GM18507 (cell line): ENCODE results near the gene KLHL21.
A peak's percentile ranks its signal among the peaks of the same experiment; 100 is the strongest.
"Not testable (repeated sequence)": the region's sequence is repeated elsewhere in the genome, so short reads cannot be mapped to it uniquely, and the experiment has no call there.

Experiments used
- DNase-seq: peaks from one replicate; pipeline ENCODE4 v3.0.0; 2011; ENCODE audit warnings: low read depth; ENCODE audit not compliant: insufficient read length; ENCODE audit errors: extremely low spot score
- FAIRE-seq: peaks from 2 replicates; lab custom pipeline; 2011; peaks lifted over from hg19 to GRCh38; lab: Jason Lieb, UNC

Gene KLHL21

DNA sequence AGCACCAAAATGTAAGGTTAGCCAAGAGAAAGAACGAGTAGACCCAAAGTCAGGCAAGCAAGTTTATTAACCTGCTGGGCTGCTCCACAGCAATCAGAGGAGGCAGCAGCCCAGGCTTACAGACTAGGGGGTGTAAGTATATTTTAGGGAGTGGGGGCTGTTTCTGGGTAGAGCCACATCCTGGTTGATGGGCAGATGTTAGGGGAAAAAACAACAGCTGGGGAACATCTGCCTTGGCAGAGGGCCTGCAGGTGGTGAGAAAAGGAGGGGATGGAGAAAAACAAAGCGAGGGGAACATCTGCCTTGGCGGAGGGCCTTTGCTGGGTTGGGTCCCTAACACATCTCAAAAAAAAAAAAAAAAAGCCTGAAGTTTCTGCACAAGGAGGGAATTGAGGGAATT is 32.6 kb downstream of the KLHL21 start:
- FAIRE-seq = no peak
- DNase-seq = no peak

DNA sequence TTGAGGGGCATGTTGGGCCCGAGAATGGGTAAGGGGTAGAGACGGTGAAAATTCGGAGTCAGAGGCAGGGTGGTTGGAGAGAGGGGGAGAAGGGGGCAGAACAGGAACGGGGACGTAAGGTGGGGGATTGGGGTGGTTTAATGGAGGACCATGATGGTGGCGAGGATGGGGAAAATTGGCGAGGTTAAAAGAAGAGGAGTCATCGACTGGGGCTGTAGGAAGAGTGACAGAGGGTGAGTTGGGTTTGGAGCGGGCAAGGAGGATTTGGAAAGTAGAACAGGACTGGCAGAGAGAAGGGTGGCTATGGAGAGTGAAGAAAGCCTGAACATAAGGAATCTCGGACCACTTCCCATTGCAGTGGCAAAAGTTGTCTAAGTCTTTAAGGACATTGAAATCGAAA is 33.6 kb downstream of the KLHL21 start:
- FAIRE-seq (no peak), DNase-seq (no peak)

DNA sequence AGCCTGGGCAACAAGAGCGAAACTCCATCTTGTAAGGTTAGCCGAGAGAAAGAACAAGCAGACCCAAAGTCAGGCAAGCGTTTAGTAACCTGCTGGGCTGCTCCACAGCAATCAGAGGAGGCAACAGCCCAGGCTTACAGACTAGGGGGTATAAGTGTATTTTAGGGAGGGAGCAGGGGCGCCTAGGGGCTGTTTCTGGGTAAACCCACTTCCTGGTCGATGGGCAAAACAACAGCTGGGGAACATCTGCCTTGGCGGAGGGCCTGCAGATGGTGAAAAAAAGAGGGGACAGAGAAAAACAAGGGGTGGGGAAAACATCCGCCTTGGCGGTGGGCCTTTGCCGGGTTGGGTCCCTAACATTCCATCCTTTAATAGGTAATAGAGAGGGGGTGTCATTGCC is 42.4 kb downstream of the KLHL21 start:
- DNase-seq (no peak), FAIRE-seq (no peak)

GRCh38 chr1:6559161-6559560 is 43.5 kb downstream of the KLHL21 start:
- FAIRE-seq, DNase-seq: not testable (repeated sequence)

- no peak for DNase-seq
- FAIRE-seq = no peak
These were observed 45.1 kb downstream of the KLHL21 start for GRCh38 chr1:6557597-6557996.

- FAIRE-seq (no peak), DNase-seq (no peak)
These were observed 47.5 kb downstream of the KLHL21 start, which contains the start of gene TAS1R1 for GRCh38 chr1:6554907-6555778. TSS of gene TAS1R1 (plus strand) at chr1:6555307. CDS start at chr1:6555374, 67 bp downstream.

- peak; percentile 99 for DNase-seq
- peak; percentile 94 for FAIRE-seq
These were observed 48.4 kb downstream of the KLHL21 start, which contains the start of gene NOL9 for GRCh38 chr1:6554031-6554906. TSS of gene NOL9 (minus strand) at chr1:6554513. CDS start at chr1:6554502, 11 bp downstream.

DNA sequence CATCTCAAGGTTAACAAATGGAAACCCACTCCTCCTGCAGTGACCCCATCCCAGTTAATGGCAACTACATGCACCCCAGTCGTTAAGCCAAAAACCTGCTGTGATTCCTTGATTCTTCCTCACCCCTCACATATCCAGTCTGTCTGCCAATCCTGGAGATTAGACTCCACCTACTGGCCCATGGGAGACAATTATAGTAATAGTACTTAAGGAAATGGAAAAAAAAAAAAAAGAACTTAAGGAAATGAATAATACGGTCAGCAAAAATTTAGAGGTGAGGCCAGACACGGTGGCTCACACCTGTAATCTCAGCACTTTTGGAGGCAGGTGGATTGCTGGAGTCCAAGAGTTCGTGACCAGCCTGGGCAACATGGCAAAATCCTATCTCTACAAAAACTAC is 55.4 kb downstream of the KLHL21 start:
- FAIRE-seq = no peak
- no peak for DNase-seq

DNA sequence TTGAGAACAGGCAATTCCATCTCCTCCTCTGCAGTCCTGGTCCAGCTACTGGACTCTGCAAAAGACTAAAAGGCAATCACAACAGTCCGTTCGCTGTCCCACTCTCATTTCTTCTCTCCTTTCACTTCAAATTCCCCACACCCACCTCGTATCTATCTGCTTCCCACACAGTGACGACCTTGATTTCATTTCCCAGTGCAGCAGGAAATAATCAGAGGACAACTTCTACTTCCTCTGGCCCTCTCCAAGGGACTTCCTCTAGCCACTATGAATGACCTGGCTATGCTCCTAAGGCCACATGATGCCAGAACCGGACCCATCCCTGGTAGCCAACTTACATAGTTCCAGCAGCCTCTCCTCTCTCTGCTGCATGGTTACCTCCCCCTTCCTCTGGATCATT is 56.3 kb downstream of the KLHL21 start:
- FAIRE-seq = no peak
- no peak for DNase-seq

DNA sequence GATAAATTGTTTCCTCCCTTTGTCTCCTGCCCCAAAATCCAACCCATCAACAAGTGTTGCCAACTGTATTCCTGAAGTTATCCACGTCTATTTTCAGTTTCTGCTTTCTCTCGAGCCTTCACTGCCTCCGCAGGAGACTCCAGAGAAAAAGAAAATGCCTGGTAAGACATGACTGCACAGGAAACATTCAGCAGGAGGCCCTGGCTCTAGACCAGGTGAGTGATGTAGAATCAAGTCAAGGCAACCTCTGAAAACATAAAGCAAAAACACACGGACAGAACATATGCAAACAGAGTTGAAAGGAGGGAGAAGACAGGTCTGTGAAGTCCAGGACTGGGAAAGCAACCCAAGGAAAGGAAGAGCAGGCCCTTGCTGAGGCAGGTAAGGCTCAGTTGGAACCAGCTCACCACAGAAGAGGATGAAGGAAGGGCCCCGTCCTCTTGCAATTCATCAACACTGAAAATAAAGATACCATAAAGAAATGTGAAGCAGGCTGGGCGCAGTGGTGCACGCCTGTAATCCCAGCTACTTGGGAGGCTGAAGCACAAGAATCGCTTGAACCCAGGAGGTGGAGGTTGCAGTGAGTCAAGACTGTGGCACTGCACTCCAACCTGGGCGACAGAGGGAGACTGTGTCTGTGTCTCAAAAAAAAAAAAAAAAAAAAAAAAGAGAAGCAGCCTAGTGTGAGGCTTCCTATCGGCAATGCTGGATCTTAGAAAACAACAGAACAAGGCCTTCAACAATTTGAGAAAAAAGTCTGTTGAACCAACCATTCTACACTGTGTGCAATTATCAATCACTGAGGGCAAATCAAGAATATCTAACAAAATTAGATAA is 57.2 kb downstream of the KLHL21 start:
- FAIRE-seq = no peak

GRCh38 chr1:6544831-6545230 is 57.8 kb downstream of the KLHL21 start:
- FAIRE-seq (no peak), DNase-seq (no peak)

More for the DNA sequence above, 57.2 kb downstream of the KLHL21 start:
- no peak for DNase-seq
